PC-9 (cell line): Measurements from ENCODE around the gene MAGEH1. TPM values are rescaled to one million over a fixed set of nuclear protein-coding genes. Genes with fewer than 3 reads are reported as not detected.
"Not testable (repeated sequence)": the region's sequence is repeated elsewhere in the genome, so short reads cannot be mapped to it uniquely, and the experiment has no call there.

ENCODE experiments used
- BruUV-seq: library from RNA; stranded (reverse); fragments of 400-500 nt; replicated peaks from 2 replicates; lab custom pipeline; 2021; lab: Mats Ljungman, UMichigan
- CTCF ChIA-PET: fragments of 300-600 bp; sonication (Branson Sonifier 250); formaldehyde crosslinking; loops from one replicate; lab custom pipeline; 2022; ENCODE audit warnings: antibody characterized with exemption; lab: Charles Lee
- POLR2A ChIA-PET: fragments of 300-600 bp; sonication (Branson Sonifier 250); formaldehyde crosslinking; loops from one replicate; lab custom pipeline; 2022; ENCODE audit warnings: antibody characterized with exemption; ENCODE audit not compliant: unreplicated experiment; lab: Charles Lee
- DNase-seq, 2 experiments: peaks; one replicate each; pipeline versions ENCODE4 v3.0.0 to v3.0.0-alpha.2; 2015 to 2022; ENCODE audit warnings: mixed read lengths in 1 of 2
- H2AFZ ChIP-seq: fragments of 200-600 bp; sonication (generic); 2 replicates; pipeline ENCODE4 v1.8.1; 2017; ENCODE audit warnings: antibody characterized with exemption
- H3F3A ChIP-seq: fragments of 200-600 bp; sonication (generic); 2 replicates; pipeline ENCODE4 v1.8.1; 2017; ENCODE audit warnings: antibody characterized with exemption, mild to moderate bottlenecking, low read depth; ENCODE audit not compliant: insufficient read depth
- H3K27ac ChIP-seq: fragments of 200-600 bp; sonication (generic); 2 replicates; pipeline ENCODE4 v1.6.1; 2016; ENCODE audit warnings: mixed run types
- H3K27me3 ChIP-seq: fragments of 200-600 bp; sonication (generic); 2 replicates; pipeline ENCODE4 v1.6.1; 2016; ENCODE audit warnings: low read depth, mixed run types; ENCODE audit not compliant: insufficient read depth
- H3K36me3 ChIP-seq: fragments of 200-600 bp; sonication (generic); 2 replicates; pipeline ENCODE4 v1.6.1; 2016; ENCODE audit warnings: low read depth, mixed run types
- H3K4me1 ChIP-seq: fragments of 200-600 bp; sonication (generic); replicated peaks from 2 replicates; pipeline ENCODE4 v1.6.1; 2016; ENCODE audit warnings: mixed run types; ENCODE audit not compliant: insufficient read depth
- H3K4me2 ChIP-seq: fragments of 200-600 bp; sonication (generic); 2 replicates; pipeline ENCODE4 v1.6.1; 2017; ENCODE audit warnings: mixed run types
- H3K4me3 ChIP-seq: fragments of 200-600 bp; sonication (generic); 2 replicates; pipeline ENCODE4 v1.6.1; 2016; ENCODE audit warnings: mixed run types
- H3K79me2 ChIP-seq: fragments of 200-600 bp; sonication (generic); 2 replicates; pipeline ENCODE4 v1.6.1; 2017; ENCODE audit warnings: low read depth, mixed run types
- H3K9me2 ChIP-seq: fragments of 200-600 bp; sonication (generic); 2 replicates; pipeline ENCODE4 v1.8.1; 2017; ENCODE audit warnings: mild to moderate bottlenecking; ENCODE audit not compliant: insufficient read depth
- H3K9me3 ChIP-seq: fragments of 200-600 bp; sonication (generic); 2 replicates; pipeline ENCODE4 v1.8.1; 2016; ENCODE audit warnings: low read depth; ENCODE audit not compliant: insufficient read depth
- H4K20me1 ChIP-seq: fragments of 200-600 bp; sonication (generic); 2 replicates; pipeline ENCODE4 v1.8.1; 2017; ENCODE audit not compliant: insufficient read depth
- EZH2 ChIP-seq: fragments of 200-600 bp; sonication (generic); IDR thresholded peaks from 2 replicates; pipeline ENCODE4 v1.8.0; 2017; ENCODE audit warnings: antibody characterized with exemption, low read depth
- intact Hi-C: fragments of 100-400 bp; cut with micrococcal nuclease; formaldehyde crosslinking; loops from one replicate; pipeline ENCODE4 v1.10.0; 2022; ENCODE audit not compliant: unreplicated experiment
- total RNA-seq: library from RNA; stranded (reverse); gene quantifications from 2 replicates; pipeline ENCODE4 v1.2.3, GENCODE V29; 2021
- TF ChIP-seq, protein P1 (sequence below): fragments of 200-600 bp; sonication (generic); conservative IDR thresholded peaks from 2 replicates; pipeline ENCODE4 v1.6.1; 2017; ENCODE audit warnings: mixed run types, antibody characterized with exemption, mild to moderate bottlenecking, moderate library complexity

MAGEH1 gene
- total RNA-seq, 1 experiment from 2014 or later: not detected

DNA sequence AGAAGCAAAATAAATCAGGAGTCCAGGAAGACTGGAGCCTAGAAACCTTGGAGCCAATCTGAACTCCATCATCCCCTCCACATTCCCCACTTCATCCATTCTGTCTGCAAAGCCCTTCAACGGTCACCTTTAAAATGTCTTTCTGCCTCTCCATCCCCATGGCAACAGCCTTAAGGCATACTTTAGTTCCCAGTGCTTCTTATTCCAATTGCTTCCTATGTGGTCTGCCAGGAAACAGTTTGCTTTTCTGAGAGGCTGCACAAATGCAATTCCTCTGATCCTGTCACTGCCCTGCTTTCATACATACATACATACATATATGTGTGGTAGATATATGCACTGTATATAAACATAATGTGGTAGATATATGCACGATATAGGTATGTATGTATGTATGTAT, 786 bp upstream of the MAGEH1 start:
- Histone ChIP-seq H3K4me1 (no peaks in the 10 kb centered on the region), H2AFZ (no peak overlapping the region), H4K20me1 (no peaks in the 10 kb centered on the region), H3F3A (no peaks in the 10 kb centered on the region), H3K4me2 (no peak overlapping the region), H3K9me2 (no peaks in the 10 kb centered on the region), H3K4me3 (no peak overlapping the region), H3K9me3 (no peaks in the 10 kb centered on the region), H3K27me3 (no peaks in the 10 kb centered on the region), H3K79me2 (no peaks in the 10 kb centered on the region), H3K36me3 (no peaks in the 10 kb centered on the region), H3K27ac (no peak overlapping the region)
- ChIA-PET POLR2A (no interaction called here), CTCF (no interaction called here)
- intact Hi-C loops: no loop called here
- BruUV-seq: no TSS peak
- no peak for TF ChIP-seq EZH2
- TF ChIP-seq, protein P1, sequence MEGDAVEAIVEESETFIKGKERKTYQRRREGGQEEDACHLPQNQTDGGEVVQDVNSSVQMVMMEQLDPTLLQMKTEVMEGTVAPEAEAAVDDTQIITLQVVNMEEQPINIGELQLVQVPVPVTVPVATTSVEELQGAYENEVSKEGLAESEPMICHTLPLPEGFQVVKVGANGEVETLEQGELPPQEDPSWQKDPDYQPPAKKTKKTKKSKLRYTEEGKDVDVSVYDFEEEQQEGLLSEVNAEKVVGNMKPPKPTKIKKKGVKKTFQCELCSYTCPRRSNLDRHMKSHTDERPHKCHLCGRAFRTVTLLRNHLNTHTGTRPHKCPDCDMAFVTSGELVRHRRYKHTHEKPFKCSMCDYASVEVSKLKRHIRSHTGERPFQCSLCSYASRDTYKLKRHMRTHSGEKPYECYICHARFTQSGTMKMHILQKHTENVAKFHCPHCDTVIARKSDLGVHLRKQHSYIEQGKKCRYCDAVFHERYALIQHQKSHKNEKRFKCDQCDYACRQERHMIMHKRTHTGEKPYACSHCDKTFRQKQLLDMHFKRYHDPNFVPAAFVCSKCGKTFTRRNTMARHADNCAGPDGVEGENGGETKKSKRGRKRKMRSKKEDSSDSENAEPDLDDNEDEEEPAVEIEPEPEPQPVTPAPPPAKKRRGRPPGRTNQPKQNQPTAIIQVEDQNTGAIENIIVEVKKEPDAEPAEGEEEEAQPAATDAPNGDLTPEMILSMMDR: no peak
- DNase-seq: no peak

DNA sequence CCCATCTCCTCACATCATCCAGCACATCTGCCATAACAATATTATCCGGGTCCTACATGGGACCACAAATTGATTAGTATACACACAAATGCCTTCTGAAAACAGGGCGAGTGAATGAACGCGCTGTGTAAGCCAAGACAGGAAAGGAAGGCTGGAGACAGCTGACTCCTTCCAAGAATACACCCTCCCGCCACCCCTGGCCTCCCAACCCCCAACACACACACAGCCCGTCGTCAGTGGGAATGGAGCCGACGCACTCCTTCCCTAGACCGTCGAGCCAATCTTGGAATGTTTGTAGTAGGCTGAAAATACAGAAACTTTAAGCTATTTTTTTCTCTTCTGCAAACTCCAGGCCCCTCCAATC, 319 bp upstream of the MAGEH1 start:
- H3K79me2 ChIP-seq: no peaks in the 10 kb centered on the region
- H3K4me1 ChIP-seq: no peaks in the 10 kb centered on the region
- no peaks in the 10 kb centered on the region for H3K27me3 ChIP-seq
- H3K4me2 ChIP-seq: no peak overlapping the region
- H3K27ac ChIP-seq: no peak overlapping the region
- DNase-seq: no peak
- H3K36me3 ChIP-seq: no peaks in the 10 kb centered on the region
- intact Hi-C loops: no loop called here
- no peaks in the 10 kb centered on the region for H3F3A ChIP-seq
- ChIA-PET CTCF (no interaction called here), POLR2A (no interaction called here)
- no peak overlapping the region for H2AFZ ChIP-seq
- H4K20me1 ChIP-seq: no peaks in the 10 kb centered on the region
- no peaks in the 10 kb centered on the region for H3K9me2 ChIP-seq
- no TSS peak for BruUV-seq
- no peaks in the 10 kb centered on the region for H3K9me3 ChIP-seq
- no peak overlapping the region for H3K4me3 ChIP-seq
- TF ChIP-seq EZH2: no peak
- TF ChIP-seq, protein P1: no peak

DNA sequence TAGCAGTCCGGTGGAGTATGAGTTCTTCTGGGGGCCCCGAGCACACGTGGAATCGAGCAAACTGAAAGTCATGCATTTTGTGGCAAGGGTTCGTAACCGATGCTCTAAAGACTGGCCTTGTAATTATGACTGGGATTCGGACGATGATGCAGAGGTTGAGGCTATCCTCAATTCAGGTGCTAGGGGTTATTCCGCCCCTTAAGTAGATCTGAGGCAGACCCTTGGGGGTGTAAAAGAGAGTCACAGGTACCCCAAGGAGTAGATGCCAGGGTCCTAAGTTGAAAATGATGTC, 852 bp downstream of the MAGEH1 start:
- DNase-seq: no peak
- Histone ChIP-seq H3K27me3 (no peaks in the 10 kb centered on the region), H3K27ac (no peak overlapping the region), H3K4me3 (no peak overlapping the region), H3K9me2 (no peaks in the 10 kb centered on the region), H2AFZ (no peak overlapping the region), H3K36me3 (no peaks in the 10 kb centered on the region), H3K4me1 (no peaks in the 10 kb centered on the region), H4K20me1 (no peaks in the 10 kb centered on the region), H3K79me2 (no peaks in the 10 kb centered on the region), H3K4me2 (no peak overlapping the region), H3K9me3 (no peaks in the 10 kb centered on the region), H3F3A (no peaks in the 10 kb centered on the region)
- POLR2A ChIA-PET: no interaction called here
- intact Hi-C loops: no loop called here
- no peak for TF ChIP-seq EZH2
- TF ChIP-seq, protein P1: no peak
- CTCF ChIA-PET: no interaction called here
- no TSS peak for BruUV-seq

DNA sequence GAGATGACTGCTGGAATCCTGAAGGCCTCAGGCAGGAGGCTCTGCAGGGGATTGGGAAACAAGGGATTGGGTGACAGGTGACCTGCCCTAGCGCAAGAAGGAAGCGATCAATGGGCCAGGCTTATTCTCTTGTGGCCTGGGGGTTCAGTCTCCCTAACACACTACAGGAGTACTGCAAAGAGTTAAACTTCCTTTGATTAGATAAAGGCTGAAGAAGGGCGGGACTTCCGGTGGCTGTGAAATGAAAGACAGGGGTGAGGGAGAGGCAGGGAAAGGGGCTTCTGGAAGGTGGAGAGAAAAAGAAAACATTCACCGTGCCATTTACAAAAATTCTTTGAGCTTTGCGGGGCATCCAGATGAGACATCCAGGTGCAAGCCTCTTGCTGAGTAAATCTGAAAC, 3.8 kb downstream of the MAGEH1 start:
- H3K79me2 ChIP-seq, BruUV-seq, H4K20me1 ChIP-seq, H3K4me3 ChIP-seq, H3K9me2 ChIP-seq, DNase-seq, H3K36me3 ChIP-seq, H3K27me3 ChIP-seq, H3K9me3 ChIP-seq, H3K4me2 ChIP-seq, H3K27ac ChIP-seq, POLR2A ChIA-PET, H2AFZ ChIP-seq, intact Hi-C loops, H3F3A ChIP-seq, CTCF ChIA-PET, H3K4me1 ChIP-seq: not testable (repeated sequence)

DNA sequence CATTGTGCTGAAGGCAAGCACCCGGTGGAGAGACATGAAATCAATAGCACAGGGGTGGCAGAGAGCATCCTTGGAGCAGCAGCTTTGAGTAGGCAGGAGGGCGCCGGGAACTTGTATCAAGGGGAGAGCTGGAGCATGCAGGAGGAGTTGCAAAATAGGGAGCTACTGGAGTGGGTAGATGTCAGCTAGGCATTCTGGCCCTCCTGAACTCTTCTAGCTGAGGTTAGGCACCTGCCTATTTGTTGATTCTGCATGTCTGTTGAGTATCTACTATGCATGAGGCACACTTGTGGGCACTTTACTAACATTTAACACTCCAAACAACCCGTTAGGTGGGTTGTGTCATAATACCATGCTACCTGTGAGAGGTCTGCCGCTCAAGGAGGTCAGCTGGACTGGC, 7.5 kb downstream of the MAGEH1 start:
- CTCF ChIA-PET, H3F3A ChIP-seq, H3K9me2 ChIP-seq, H3K4me2 ChIP-seq, H3K27ac ChIP-seq, DNase-seq, H3K4me1 ChIP-seq, H4K20me1 ChIP-seq, H3K27me3 ChIP-seq, H3K9me3 ChIP-seq, H2AFZ ChIP-seq, BruUV-seq, H3K36me3 ChIP-seq, POLR2A ChIA-PET, H3K79me2 ChIP-seq, H3K4me3 ChIP-seq, intact Hi-C loops: not testable (repeated sequence)

DNA sequence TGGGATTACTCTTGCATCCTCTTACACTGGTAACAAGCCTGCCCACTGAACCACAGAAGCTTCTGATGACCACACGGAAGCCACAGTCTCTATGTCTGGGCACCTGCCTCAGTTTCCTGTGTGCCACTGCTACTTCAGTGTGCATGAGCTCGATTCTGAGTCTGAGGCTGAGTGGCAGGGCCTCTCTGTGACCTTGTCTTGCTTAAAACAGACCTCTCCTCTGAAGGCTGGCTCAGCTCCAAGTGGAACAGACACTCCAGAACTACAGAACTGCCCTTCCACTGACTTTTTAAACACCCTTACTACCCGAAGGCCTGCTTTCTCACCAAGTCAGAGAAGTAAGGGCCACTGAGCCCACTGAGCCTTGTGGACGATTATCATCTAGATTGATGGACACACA, 8.0 kb downstream of the MAGEH1 start:
- H3K4me3 ChIP-seq, H2AFZ ChIP-seq, H3F3A ChIP-seq, H3K9me2 ChIP-seq, intact Hi-C loops, DNase-seq, CTCF ChIA-PET, POLR2A ChIA-PET, H3K4me1 ChIP-seq, H3K79me2 ChIP-seq, H3K27ac ChIP-seq, H3K36me3 ChIP-seq, H3K4me2 ChIP-seq, BruUV-seq, H3K27me3 ChIP-seq, H4K20me1 ChIP-seq, H3K9me3 ChIP-seq: not testable (repeated sequence)
